ENCODE results near the gene CDCA8. TPM values are rescaled to one million over a fixed set of nuclear protein-coding genes. Genes with fewer than 3 reads are reported as not detected.

The CDCA8 gene
- 47.5 to 51.4 TPM (median 48.9 TPM) in 5 replicates for total RNA-seq (2022; extraction: Qiagen RNA extraction; ENCODE audit: low read depth)

DNA sequence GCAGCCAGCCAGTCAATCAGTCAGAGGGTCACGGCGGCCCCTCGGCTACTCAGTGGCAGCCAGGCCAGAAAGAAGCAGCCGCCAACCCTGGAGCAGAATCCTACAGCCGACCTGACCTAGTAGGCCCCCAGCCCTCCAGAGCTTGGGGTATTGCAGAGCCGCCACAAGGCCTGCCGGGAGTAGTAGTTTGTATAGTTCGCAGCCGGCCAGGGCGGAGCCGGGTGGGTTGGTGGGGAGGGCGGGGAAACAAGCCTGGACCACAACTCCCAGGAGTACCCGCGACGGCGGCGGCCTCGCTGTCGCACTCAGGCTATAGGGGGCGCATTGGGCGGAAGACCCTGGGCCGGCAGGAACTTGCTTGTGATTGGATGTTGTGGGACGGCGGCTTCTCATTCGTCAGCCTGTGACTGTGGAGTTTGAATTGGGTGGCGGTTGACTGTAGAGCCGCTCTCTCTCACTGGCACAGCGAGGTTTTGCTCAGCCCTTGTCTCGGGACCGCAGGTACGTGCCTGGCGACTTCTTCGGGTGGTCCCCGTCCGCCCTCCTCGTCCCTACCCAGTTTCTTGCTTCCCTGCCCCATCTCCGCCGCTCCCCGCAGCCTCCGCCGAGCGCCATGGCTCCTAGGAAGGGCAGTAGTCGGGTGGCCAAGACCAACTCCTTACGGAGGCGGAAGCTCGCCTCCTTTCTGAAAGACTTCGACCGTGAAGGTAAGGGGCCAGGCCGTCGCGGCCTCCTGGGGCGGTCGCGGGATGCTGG lies at the start of gene CDCA8:
CDCA8 (plus strand) TSS at position 439 of the 756 bp plus-strand sequence; CDS start at position 614, 175 bp downstream.

Other genes with a start within 250 kb of the CDCA8 start
- 16.0 to 18.4 TPM (median 17.8 TPM) in 5 replicates for gene ZC3H12A, start 217.9 kb upstream of the CDCA8 start, total RNA-seq (2022; extraction: Qiagen RNA extraction; ENCODE audit: low read depth)
- 29.4 to 37.3 TPM (median 36.9 TPM) in 5 replicates for gene MEAF6, start 177.8 kb upstream of the CDCA8 start, total RNA-seq (2022; extraction: Qiagen RNA extraction; ENCODE audit: low read depth)
- 8.3 to 12.7 TPM (median 11.8 TPM) in 5 replicates for gene SNIP1, start 138.2 kb upstream of the CDCA8 start, total RNA-seq (2022; extraction: Qiagen RNA extraction; ENCODE audit: low read depth)
- gene DNALI1, start 135.6 kb upstream of the CDCA8 start, total RNA-seq (2022; extraction: Qiagen RNA extraction; ENCODE audit: low read depth) = 0.02 to 0.43 TPM (median 0.05 TPM) in 3 of 5 replicates, not detected in the others
- gene GNL2, start 96.6 kb upstream of the CDCA8 start, total RNA-seq (2022; extraction: Qiagen RNA extraction; ENCODE audit: low read depth) = 50.1 to 63.8 TPM (median 55.8 TPM) in 5 replicates
- gene RSPO1, start 57.6 kb upstream of the CDCA8 start, total RNA-seq (2022; extraction: Qiagen RNA extraction; ENCODE audit: low read depth) = 0.08 to 0.21 TPM (median 0.09 TPM) in 5 replicates
- gene EPHA10, start 72.6 kb downstream of the CDCA8 start, total RNA-seq (2022; extraction: Qiagen RNA extraction; ENCODE audit: low read depth) = 0.58 to 1.0 TPM (median 0.77 TPM) in 5 replicates
- gene MANEAL, start 101.3 kb downstream of the CDCA8 start, total RNA-seq (2022; extraction: Qiagen RNA extraction; ENCODE audit: low read depth) = 24.1 to 27.2 TPM (median 26.6 TPM) in 5 replicates
- gene C1orf122, start 115.3 kb downstream of the CDCA8 start, total RNA-seq (2022; extraction: Qiagen RNA extraction; ENCODE audit: low read depth) = 34.0 to 61.2 TPM (median 52.0 TPM) in 5 replicates
- 13.9 to 20.8 TPM (median 19.7 TPM) in 5 replicates for gene YRDC, start 115.7 kb downstream of the CDCA8 start, total RNA-seq (2022; extraction: Qiagen RNA extraction; ENCODE audit: low read depth)
- gene MTF1, start 167.1 kb downstream of the CDCA8 start, total RNA-seq (2022; extraction: Qiagen RNA extraction; ENCODE audit: low read depth) = 4.4 to 7.7 TPM (median 4.8 TPM) in 5 replicates